ENCODE measurements around the gene PIWIL1.

Gene PIWIL1

DNA sequence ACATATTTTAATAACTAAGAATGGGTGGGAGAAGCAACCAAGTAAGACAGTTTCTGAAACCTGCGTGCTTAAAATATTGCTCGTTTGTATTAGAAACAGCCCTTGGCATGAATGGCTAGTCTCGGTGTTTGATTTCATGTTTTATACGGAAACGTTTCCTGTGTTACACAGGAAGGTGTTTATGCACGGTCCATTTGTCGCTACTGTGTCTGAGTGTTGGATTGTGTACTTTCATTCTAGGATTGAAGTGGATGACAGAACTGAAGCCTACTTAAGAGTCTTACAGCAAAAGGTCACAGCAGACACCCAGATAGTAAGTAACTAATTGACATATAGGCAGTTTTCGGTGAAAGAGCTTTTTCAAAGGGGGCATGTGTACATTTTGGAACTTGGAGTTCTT, 19.6 kb downstream of the PIWIL1 start:
- no peak overlapping the region for H3K4me3 ChIP-seq (ENCODE audit: low read length)

DNA sequence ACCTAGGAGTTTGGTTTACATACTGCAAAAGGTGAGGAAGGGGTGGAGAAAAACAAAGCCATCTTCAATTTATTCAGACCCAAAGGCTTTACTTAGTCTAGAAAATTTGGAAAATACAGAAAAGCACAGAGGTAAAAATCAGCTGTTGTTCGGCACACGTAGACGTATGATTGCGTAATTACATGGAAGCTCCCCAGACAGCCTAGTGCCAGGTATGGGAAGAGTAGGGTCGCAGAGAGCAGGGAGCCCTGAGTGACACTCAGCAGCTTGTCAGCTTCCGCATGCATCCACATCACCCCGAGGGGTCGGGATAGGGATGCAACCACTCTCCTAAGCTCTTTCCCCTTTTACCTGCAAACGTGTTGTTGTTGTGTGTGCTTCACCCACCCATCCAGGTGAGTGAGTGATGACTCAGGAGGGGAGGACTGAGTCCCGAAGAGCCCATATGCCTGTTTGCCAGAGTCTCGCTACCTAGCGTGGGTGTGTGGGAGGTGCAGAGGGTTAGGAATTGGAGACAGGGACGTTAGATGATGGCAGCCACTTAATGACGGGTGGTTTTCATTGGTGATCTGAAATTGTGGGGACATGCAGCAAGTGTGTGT, 20.1 kb downstream of the PIWIL1 start:
- H3K27ac ChIP-seq (ENCODE audit: low read length): no peak overlapping the region

More for the DNA sequence above, 19.6 kb downstream of the PIWIL1 start:
- Histone ChIP-seq H3K27me3 (ENCODE audit: insufficient read depth, low read length) (no peaks in the 10 kb centered on the region), H3K9me3 (ENCODE audit: insufficient read depth, low read depth, low read length) (no peaks in the 10 kb centered on the region), H3K9ac (ENCODE audit: low read depth, low read length) (no peak overlapping the region), H3K4me1 (ENCODE audit: insufficient read depth, low read length) (0 out of 2 replicates have a peak, but pooled peaks cover 3% of the 10 kb centered on the region), H3K27ac (ENCODE audit: low read length) (no peak overlapping the region), H3K36me3 (ENCODE audit: insufficient read depth, low read depth, low read length) (no peaks in the 10 kb centered on the region)

GRCh38 chr12:130362060-130362459, 24.4 kb downstream of the PIWIL1 start:
- no peaks in the 10 kb centered on the region for H3K4me1 ChIP-seq (ENCODE audit: insufficient read depth, low read length)
- no peak overlapping the region for H3K27ac ChIP-seq (ENCODE audit: low read length)
- no peaks in the 10 kb centered on the region for H3K9me3 ChIP-seq (ENCODE audit: insufficient read depth, low read depth, low read length)
- no peak overlapping the region for H3K9ac ChIP-seq (ENCODE audit: low read depth, low read length)
- no peaks in the 10 kb centered on the region for H3K36me3 ChIP-seq (ENCODE audit: insufficient read depth, low read depth, low read length)
- H3K27me3 ChIP-seq (ENCODE audit: insufficient read depth, low read length): no peaks in the 10 kb centered on the region
- no peak overlapping the region for H3K4me3 ChIP-seq (ENCODE audit: low read length)

More for the DNA sequence above, 20.1 kb downstream of the PIWIL1 start:
- 0 out of 2 replicates have a peak, but pooled peaks cover 3% of the 10 kb centered on the region for H3K4me1 ChIP-seq (ENCODE audit: insufficient read depth, low read length)
- H3K9me3 ChIP-seq (ENCODE audit: insufficient read depth, low read depth, low read length): no peaks in the 10 kb centered on the region
- H3K27me3 ChIP-seq (ENCODE audit: insufficient read depth, low read length): no peaks in the 10 kb centered on the region
- H3K36me3 ChIP-seq (ENCODE audit: insufficient read depth, low read depth, low read length): no peaks in the 10 kb centered on the region
- no peak overlapping the region for H3K9ac ChIP-seq (ENCODE audit: low read depth, low read length)
- no peak overlapping the region for H3K4me3 ChIP-seq (ENCODE audit: low read length)

GRCh38 chr12:130364578-130364977, 26.9 kb downstream of the PIWIL1 start:
- no peak overlapping the region for H3K27ac ChIP-seq (ENCODE audit: low read length)
- H3K27me3 ChIP-seq (ENCODE audit: insufficient read depth, low read length): no peaks in the 10 kb centered on the region
- H3K9me3 ChIP-seq (ENCODE audit: insufficient read depth, low read depth, low read length): no peaks in the 10 kb centered on the region; the same call in 1 of the 2 replicates
- H3K4me1 ChIP-seq (ENCODE audit: insufficient read depth, low read length): no peaks in the 10 kb centered on the region
- H3K36me3 ChIP-seq (ENCODE audit: insufficient read depth, low read depth, low read length): no peaks in the 10 kb centered on the region
- H3K9ac ChIP-seq (ENCODE audit: low read depth, low read length): no peak overlapping the region
- no peak overlapping the region for H3K4me3 ChIP-seq (ENCODE audit: low read length)

- no peaks in the 10 kb centered on the region for H3K4me1 ChIP-seq (ENCODE audit: insufficient read depth, low read length)
- H3K27ac ChIP-seq (ENCODE audit: low read length): no peak overlapping the region
- H3K27me3 ChIP-seq (ENCODE audit: insufficient read depth, low read length): no peaks in the 10 kb centered on the region
- H3K9ac ChIP-seq (ENCODE audit: low read depth, low read length): no peak overlapping the region
- H3K9me3 ChIP-seq (ENCODE audit: insufficient read depth, low read depth, low read length): no peaks in the 10 kb centered on the region; the same call in 1 of the 2 replicates
- no peak overlapping the region for H3K4me3 ChIP-seq (ENCODE audit: low read length)
- no peaks in the 10 kb centered on the region for H3K36me3 ChIP-seq (ENCODE audit: insufficient read depth, low read depth, low read length)
Measured at GRCh38 chr12:130366159-130366558, 28.5 kb downstream of the PIWIL1 start.

- no peak overlapping the region for H3K4me3 ChIP-seq (ENCODE audit: low read length)
- H3K4me1 ChIP-seq (ENCODE audit: insufficient read depth, low read length): no peaks in the 10 kb centered on the region
- H3K9me3 ChIP-seq (ENCODE audit: insufficient read depth, low read depth, low read length): no peaks in the 10 kb centered on the region; the same call in 1 of the 2 replicates
- no peaks in the 10 kb centered on the region for H3K27me3 ChIP-seq (ENCODE audit: insufficient read depth, low read length)
- no peak overlapping the region for H3K27ac ChIP-seq (ENCODE audit: low read length)
- H3K9ac ChIP-seq (ENCODE audit: low read depth, low read length): no peak overlapping the region
- no peaks in the 10 kb centered on the region for H3K36me3 ChIP-seq (ENCODE audit: insufficient read depth, low read depth, low read length)
Measured at GRCh38 chr12:130367003-130367402, 29.3 kb downstream of the PIWIL1 start.

DNA sequence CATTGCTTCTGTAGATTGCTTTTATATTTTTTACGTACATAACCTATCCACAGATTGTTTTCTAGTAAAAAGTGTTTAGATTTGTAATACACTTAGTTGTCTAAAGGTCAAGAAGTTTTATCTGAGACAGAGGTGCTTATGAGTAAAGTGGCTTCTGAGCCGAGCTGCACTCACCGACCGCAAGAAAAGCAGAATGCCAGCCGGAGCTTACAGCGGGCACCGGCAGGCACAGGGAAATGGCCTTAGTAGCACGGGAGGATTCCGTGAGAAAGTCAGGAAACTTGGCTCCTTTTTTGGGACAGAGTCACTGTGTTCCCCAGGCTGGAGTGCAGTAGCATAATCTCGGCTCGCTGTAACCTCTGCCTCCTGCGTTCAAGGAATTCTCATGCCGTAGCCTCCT, 29.8 kb downstream of the PIWIL1 start:
- no peak overlapping the region for H3K9ac ChIP-seq (ENCODE audit: low read depth, low read length)
- H3K27ac ChIP-seq (ENCODE audit: low read length): no peak overlapping the region
- no peaks in the 10 kb centered on the region for H3K4me1 ChIP-seq (ENCODE audit: insufficient read depth, low read length)
- H3K4me3 ChIP-seq (ENCODE audit: low read length): no peak overlapping the region
- no peaks in the 10 kb centered on the region; the same call in 1 of the 2 replicates for H3K9me3 ChIP-seq (ENCODE audit: insufficient read depth, low read depth, low read length)
- no peaks in the 10 kb centered on the region for H3K27me3 ChIP-seq (ENCODE audit: insufficient read depth, low read length)
- no peaks in the 10 kb centered on the region for H3K36me3 ChIP-seq (ENCODE audit: insufficient read depth, low read depth, low read length)

GRCh38 chr12:130369816-130370215, 32.1 kb downstream of the PIWIL1 start:
- Histone ChIP-seq H3K9ac (ENCODE audit: low read depth, low read length) (no peak overlapping the region), H3K9me3 (ENCODE audit: insufficient read depth, low read depth, low read length) (no peaks in the 10 kb centered on the region; the same call in 1 of the 2 replicates), H3K4me3 (ENCODE audit: low read length) (no peak overlapping the region), H3K36me3 (ENCODE audit: insufficient read depth, low read depth, low read length) (no peaks in the 10 kb centered on the region), H3K27me3 (ENCODE audit: insufficient read depth, low read length) (no peaks in the 10 kb centered on the region), H3K27ac (ENCODE audit: low read length) (no peak overlapping the region), H3K4me1 (ENCODE audit: insufficient read depth, low read length) (no peaks in the 10 kb centered on the region)

DNA sequence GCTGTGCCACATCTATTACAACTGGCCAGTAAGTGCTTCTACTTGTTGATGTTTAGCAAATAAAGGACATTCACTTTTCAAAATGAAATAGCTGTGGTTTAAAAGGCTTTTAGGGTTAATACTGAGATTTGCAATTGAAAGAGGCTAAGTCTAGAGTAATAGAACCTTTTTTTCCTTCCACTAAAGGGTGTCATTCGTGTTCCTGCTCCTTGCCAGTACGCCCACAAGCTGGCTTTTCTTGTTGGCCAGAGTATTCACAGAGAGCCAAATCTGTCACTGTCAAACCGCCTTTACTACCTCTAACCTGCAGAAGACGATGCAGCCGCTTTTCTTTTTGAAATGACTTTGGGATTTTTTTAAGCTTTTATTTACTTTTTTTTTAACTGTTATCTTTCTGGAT, 33.6 kb downstream of the PIWIL1 start:
- Histone ChIP-seq H3K9me3 (ENCODE audit: insufficient read depth, low read depth, low read length) (no peaks in the 10 kb centered on the region; the same call in 1 of the 2 replicates), H3K9ac (ENCODE audit: low read depth, low read length) (no peak overlapping the region), H3K27me3 (ENCODE audit: insufficient read depth, low read length) (no peaks in the 10 kb centered on the region; the same call in 1 of the 2 replicates), H3K36me3 (ENCODE audit: insufficient read depth, low read depth, low read length) (no peaks in the 10 kb centered on the region), H3K4me1 (ENCODE audit: insufficient read depth, low read length) (no peaks in the 10 kb centered on the region), H3K4me3 (ENCODE audit: low read length) (no peak overlapping the region), H3K27ac (ENCODE audit: low read length) (no peak overlapping the region)

- Histone ChIP-seq H3K9me3 (ENCODE audit: insufficient read depth, low read depth, low read length) (no peaks in the 10 kb centered on the region; the same call in 1 of the 2 replicates), H3K9ac (ENCODE audit: low read depth, low read length) (no peak overlapping the region), H3K27me3 (ENCODE audit: insufficient read depth, low read length) (no peaks in the 10 kb centered on the region; the same call in 1 of the 2 replicates), H3K4me1 (ENCODE audit: insufficient read depth, low read length) (no peaks in the 10 kb centered on the region), H3K4me3 (ENCODE audit: low read length) (no peak overlapping the region), H3K27ac (ENCODE audit: low read length) (no peak overlapping the region), H3K36me3 (ENCODE audit: insufficient read depth, low read depth, low read length) (no peaks in the 10 kb centered on the region)
Measured at GRCh38 chr12:130372936-130373335, 35.2 kb downstream of the PIWIL1 start.

GRCh38 chr12:130374083-130374482, 36.4 kb downstream of the PIWIL1 start:
- Histone ChIP-seq H3K9ac (ENCODE audit: low read depth, low read length) (no peak overlapping the region), H3K9me3 (ENCODE audit: insufficient read depth, low read depth, low read length) (no peaks in the 10 kb centered on the region), H3K4me3 (ENCODE audit: low read length) (no peak overlapping the region), H3K4me1 (ENCODE audit: insufficient read depth, low read length) (no peaks in the 10 kb centered on the region), H3K27me3 (ENCODE audit: insufficient read depth, low read length) (no peaks in the 10 kb centered on the region; the same call in 1 of the 2 replicates), H3K36me3 (ENCODE audit: insufficient read depth, low read depth, low read length) (no peaks in the 10 kb centered on the region), H3K27ac (ENCODE audit: low read length) (no peak overlapping the region)
